Large intestine (tissue), 3 donors: ENCODE results near the gene PRKCQ. TPM values are rescaled to one million over a fixed set of nuclear protein-coding genes. Genes with fewer than 3 reads are reported as not detected.

Source experiments
- DNase-seq, 2 donors: peaks; one replicate each; pipeline versions ENCODE4 v3.0.0 to v3.0.0-alpha.2; 2013
- H3K27ac ChIP-seq: one replicate; pipeline ENCODE4 v1.5.1; 2013; ENCODE audit warnings: low read length
- H3K27me3 ChIP-seq: 2 replicates; pipeline ENCODE4 v1.6.1; 2013; ENCODE audit warnings: low read length; ENCODE audit not compliant: control insufficient read depth, insufficient read depth
- H3K36me3 ChIP-seq: 2 replicates; pipeline ENCODE4 v1.6.1; 2013; ENCODE audit warnings: low read length; ENCODE audit not compliant: control insufficient read depth, insufficient read depth
- H3K4me1 ChIP-seq: one replicate; pipeline ENCODE4 v1.6.1; 2013; ENCODE audit warnings: low read length; ENCODE audit not compliant: control insufficient read depth, insufficient read depth
- H3K4me3 ChIP-seq: one replicate; pipeline ENCODE4 v1.5.1; 2013; ENCODE audit warnings: low read length
- H3K9me3 ChIP-seq: one replicate; pipeline ENCODE4 v1.6.1; 2013; ENCODE audit warnings: mild to moderate bottlenecking, low read depth, low read length, moderate library complexity; ENCODE audit not compliant: control insufficient read depth
- WGBS: methylation state at CpG from one replicate; pipeline ENCODE4 v1.1.5; 2013; ENCODE audit warnings: low lambda C conversion rate; ENCODE audit not compliant: insufficient coverage; 5-methylcytosine and 5-hydroxymethylcytosine counted together
- polyA plus RNA-seq: library from polyadenylated mRNA; unstranded; fragments of 120-200 nt; gene quantifications from one replicate; pipeline ENCODE4 v1.2.1, GENCODE V29; 2013

The PRKCQ gene
- polyA plus RNA-seq, 1 donor, result 3.7 TPM

DNA sequence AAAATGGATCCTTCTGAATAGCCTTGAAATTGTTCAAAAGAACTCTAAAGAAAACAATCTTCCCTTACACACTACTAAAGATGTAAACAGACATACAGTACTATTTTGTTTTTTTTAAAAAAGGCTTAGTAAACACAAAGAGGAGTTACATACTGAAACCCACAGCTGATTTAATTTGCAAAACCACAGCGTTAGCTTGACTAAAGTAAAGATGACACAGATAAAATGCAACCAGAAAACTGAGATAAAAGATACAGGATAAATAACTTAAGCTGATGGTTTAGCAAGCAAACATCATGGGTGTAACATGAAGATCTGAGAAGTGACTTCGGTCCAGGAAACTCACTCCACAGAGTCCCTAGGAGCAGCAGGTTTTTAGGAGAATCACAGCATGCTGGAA lies 21.8 kb downstream of the PRKCQ start:
- no peaks in the 10 kb centered on the region for H3K9me3 ChIP-seq
- H3K27ac ChIP-seq, result no peak overlapping the region
- 90% methylated on average over 2 of the region's 2 CpGs for WGBS
- H3K36me3 ChIP-seq, result no peaks in the 10 kb centered on the region
- H3K4me1 ChIP-seq, result no peaks in the 10 kb centered on the region
- H3K27me3 ChIP-seq, result no peaks in the 10 kb centered on the region
- DNase-seq, result no peak
- no peak overlapping the region for H3K4me3 ChIP-seq

DNA sequence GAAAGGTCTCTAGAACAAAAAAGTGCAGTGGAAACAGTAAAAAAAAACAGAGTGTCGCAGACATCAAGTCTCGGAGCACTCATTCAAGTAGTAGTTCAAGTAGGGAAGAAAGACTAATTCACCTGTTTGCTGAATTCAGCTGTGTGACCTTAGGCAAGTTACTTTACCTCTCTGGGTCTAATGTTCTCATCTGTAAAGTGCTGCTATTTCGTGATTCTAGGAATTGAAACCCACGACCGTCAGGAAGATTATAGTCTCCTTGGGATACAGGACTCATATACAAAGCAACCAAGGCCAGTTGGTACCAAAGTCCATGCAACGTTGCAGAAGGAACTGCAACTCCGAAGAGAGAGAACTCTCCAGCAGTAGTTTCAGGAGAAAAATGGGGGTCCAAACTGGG lies 26.1 kb downstream of the PRKCQ start:
- Histone ChIP-seq H3K27ac (no peak overlapping the region), H3K4me1 (no peaks in the 10 kb centered on the region), H3K36me3 (no peaks in the 10 kb centered on the region), H3K9me3 (no peaks in the 10 kb centered on the region), H3K4me3 (no peak overlapping the region), H3K27me3 (no peaks in the 10 kb centered on the region)
- no peak for DNase-seq
- 75% methylated on average over 3 of the region's 7 CpGs for WGBS

DNA sequence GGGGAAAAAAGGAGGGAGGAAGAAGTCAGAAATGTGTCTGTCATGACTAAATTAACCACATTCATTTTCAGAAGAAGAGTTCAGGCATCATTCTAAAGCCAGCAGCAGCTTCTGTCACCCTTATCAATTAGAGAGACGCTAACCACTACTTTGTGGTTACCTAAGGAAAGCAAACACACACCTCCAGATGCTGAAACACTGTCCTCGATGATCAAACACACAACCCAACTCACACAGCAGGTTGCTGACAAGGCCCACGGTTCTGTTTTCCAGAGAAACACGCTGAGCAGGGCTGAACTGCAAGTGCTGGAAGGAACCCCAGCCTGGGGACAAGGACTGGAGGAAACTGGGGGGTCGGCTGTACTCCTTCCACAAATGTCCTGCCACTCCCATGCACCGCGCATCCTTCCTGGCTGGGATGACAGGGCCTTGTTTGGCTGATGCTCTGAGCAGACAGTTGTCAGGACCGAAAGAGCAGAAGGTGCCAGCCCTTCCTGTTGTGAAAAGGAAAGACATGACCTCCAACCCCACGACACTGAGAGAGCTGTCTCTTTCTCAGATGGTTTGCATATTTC lies 36.6 kb downstream of the PRKCQ start:
- no peaks in the 10 kb centered on the region for H3K27me3 ChIP-seq
- H3K36me3 ChIP-seq, result no peaks in the 10 kb centered on the region
- DNase-seq, result no peak
- no peak overlapping the region for H3K4me3 ChIP-seq
- H3K27ac ChIP-seq, result no peak overlapping the region
- no peaks in the 10 kb centered on the region for H3K4me1 ChIP-seq
- no CpG with 5 or more reads among the region's 9 CpGs for WGBS
- no peaks in the 10 kb centered on the region for H3K9me3 ChIP-seq

DNA sequence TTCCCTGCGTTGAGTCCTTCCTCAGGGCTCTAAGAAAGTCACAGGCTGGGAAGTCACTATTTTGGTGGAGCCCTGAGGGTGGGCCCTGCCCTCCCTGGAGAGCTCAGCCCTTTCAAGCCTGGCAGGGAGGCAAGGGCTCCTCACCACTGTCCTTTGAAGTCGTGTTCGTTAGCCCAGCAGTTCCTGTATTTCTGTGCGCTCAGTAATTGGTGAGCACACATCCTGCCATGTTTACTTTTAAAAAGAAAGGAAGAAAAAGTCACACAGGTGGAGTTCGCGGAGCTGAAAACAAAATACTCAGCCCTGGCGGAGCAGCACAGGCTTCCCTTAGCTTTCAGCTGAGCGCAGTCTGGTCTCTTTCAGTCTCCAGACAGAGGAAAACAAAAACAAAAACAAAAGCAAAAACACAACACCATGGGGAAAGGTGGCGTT lies 37.1 kb downstream of the PRKCQ start:
- H3K9me3 ChIP-seq, result no peaks in the 10 kb centered on the region
- H3K27ac ChIP-seq, result no peak overlapping the region
- no peaks in the 10 kb centered on the region for H3K36me3 ChIP-seq
- H3K27me3 ChIP-seq, result no peaks in the 10 kb centered on the region
- H3K4me1 ChIP-seq, result no peaks in the 10 kb centered on the region
- no peak overlapping the region for H3K4me3 ChIP-seq
- WGBS, result 81% methylated on average over 3 of the region's 9 CpGs
- DNase-seq, result no peak

DNA sequence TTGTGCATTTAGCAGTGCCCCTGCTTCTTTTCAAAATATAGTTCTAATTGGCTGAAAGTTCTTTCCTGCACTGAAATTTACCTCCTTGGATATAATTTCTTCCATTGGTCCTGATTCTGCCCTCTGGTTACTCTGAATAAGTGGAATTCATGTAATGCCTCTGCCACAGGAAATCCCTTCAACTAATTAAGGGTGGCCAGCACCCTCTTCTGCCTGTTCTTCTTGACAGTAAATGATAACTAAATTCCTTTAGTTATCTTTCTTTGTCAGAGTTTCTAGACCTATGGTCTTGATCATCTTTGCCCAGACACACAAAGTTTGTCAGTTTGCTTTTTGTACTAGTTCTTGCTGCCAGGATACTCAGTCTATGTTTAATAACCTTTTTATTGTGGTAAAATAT lies 40.2 kb downstream of the PRKCQ start:
- no peak for DNase-seq
- Histone ChIP-seq H3K27me3 (no peaks in the 10 kb centered on the region), H3K4me1 (no peaks in the 10 kb centered on the region), H3K9me3 (no peaks in the 10 kb centered on the region), H3K27ac (no peak overlapping the region), H3K36me3 (no peaks in the 10 kb centered on the region), H3K4me3 (no peak overlapping the region)

DNA sequence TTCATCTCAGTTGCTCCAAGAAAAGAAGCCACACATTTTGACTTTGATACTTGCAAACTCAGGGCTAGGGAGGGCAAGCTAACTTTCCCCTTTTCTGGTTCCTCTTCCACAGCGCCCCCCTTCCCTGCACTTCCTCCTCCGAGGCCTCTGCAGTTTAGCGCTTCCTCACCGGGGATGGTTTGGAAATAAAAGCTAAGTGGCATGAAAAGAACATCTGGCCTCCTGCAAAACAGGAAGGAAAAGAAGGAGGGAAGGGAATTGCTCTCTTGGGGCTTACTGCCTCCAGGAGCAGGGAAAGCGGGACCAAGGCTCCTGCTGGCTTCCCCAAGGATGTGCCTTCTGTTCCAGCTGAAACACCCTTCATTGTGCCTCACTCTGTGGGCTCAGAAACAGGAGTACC lies 42.3 kb downstream of the PRKCQ start:
- H3K27ac ChIP-seq, result no peak overlapping the region
- WGBS, result no CpG with 5 or more reads among the region's 5 CpGs
- no peak overlapping the region for H3K4me3 ChIP-seq
- no peaks in the 10 kb centered on the region for H3K27me3 ChIP-seq
- H3K36me3 ChIP-seq, result no peaks in the 10 kb centered on the region
- H3K9me3 ChIP-seq, result no peaks in the 10 kb centered on the region
- H3K4me1 ChIP-seq, result no peaks in the 10 kb centered on the region
- DNase-seq, result no peak

DNA sequence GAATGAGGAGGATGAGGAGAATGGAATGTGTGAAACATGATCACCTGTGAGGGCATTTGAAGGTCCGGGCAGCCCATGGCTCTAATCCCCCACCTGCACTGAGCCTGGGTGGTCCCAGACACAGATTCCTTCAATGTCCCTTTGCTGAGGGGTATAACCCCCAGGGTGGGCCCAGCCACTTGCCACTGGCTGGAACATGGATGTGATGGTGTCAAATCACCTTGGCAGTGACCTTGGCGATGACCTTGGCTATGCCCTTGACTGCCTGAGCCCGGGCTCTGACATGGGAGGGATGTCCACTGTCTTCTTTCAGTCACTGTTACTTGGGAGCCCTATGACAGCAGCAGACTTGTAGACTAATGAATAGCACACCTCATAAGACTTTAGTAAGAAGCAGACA lies 44.0 kb downstream of the PRKCQ start:
- no peak for DNase-seq
- WGBS, result no CpG with 5 or more reads among the region's 3 CpGs
- Histone ChIP-seq H3K36me3 (no peaks in the 10 kb centered on the region), H3K4me1 (no peaks in the 10 kb centered on the region), H3K27me3 (no peaks in the 10 kb centered on the region), H3K9me3 (no peaks in the 10 kb centered on the region), H3K27ac (no peak overlapping the region), H3K4me3 (no peak overlapping the region)

DNA sequence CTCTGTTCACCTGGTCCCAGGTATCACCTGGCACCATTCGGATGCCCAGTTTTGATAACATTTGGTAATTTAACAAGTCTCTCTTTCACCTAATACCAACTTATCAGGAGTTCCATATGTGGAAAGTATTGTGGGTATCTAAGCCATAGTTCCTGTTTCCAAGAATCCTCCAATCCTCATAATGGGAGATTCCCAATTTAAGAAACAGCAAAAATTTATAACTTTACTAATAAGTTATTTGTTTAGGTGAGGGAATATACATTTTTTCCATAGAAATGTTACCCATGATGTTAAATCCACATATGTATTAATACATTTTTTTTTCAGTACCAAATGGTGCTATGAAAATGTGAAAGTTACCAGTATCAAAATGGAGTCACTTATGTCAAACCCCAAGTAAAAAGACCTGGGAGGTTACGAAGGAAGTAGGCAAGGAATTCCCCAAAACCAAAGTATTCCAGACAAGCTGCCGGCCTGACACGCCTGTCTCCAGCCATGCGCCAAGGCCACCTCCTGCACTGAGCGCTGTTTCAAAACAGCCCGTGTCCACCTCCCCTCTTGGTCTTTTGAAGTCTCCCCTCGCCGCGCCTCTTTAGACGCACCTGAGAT lies 44.8 kb downstream of the PRKCQ start:
- Histone ChIP-seq H3K36me3 (no peaks in the 10 kb centered on the region), H3K4me3 (no peak overlapping the region), H3K4me1 (no peaks in the 10 kb centered on the region), H3K27ac (no peak overlapping the region), H3K27me3 (no peaks in the 10 kb centered on the region), H3K9me3 (no peaks in the 10 kb centered on the region)
- no CpG with 5 or more reads among the region's 11 CpGs for WGBS
- DNase-seq, result no peak

DNA sequence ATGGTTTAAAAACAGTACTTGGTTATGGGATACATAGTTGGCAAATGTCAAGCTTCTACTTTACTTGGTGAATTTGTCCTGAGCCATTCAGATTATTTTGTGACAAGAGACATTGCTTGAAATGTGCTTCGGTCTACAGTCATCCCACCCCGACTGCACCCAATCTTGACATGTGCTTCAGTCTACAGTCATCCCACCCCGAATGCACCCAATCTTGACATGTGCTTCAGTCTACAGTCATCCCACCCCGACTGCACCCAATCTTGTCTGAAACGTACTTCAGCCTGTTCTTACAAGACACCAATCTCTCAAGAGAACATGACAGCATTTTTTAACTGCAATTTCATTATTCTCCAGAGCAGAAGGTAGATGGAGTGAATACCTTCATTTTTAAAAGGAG lies 47.8 kb downstream of the PRKCQ start:
- Histone ChIP-seq H3K4me3 (no peak overlapping the region), H3K4me1 (no peaks in the 10 kb centered on the region), H3K36me3 (no peaks in the 10 kb centered on the region), H3K27me3 (no peaks in the 10 kb centered on the region), H3K9me3 (no peaks in the 10 kb centered on the region), H3K27ac (no peak overlapping the region)
- 92% methylated on average over 2 of the region's 5 CpGs for WGBS
- no peak for DNase-seq

DNA sequence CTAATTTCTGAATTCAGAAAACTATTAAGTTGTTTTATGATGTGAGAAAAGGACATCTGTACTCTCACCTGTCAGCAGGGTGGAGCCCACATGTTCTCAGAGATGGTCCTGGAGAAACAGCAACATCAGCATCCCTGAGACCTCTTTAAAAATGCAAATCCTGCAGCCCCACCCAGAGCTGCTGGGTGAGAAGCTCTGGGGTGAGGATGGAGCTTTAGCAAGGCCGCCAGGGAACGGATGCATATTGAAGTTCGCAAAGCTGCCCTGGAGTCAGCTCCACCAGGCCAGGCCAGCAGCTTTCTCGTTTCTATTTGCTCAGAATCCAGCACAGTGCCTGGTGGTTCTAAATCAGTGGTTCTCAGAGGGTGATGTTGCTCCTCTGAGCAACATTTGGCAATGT lies 49.1 kb downstream of the PRKCQ start:
- no CpG with 5 or more reads among the region's 4 CpGs for WGBS
- Histone ChIP-seq H3K4me3 (no peak overlapping the region), H3K9me3 (no peaks in the 10 kb centered on the region), H3K4me1 (no peaks in the 10 kb centered on the region), H3K36me3 (no peaks in the 10 kb centered on the region), H3K27ac (no peak overlapping the region), H3K27me3 (no peaks in the 10 kb centered on the region)
- no peak for DNase-seq

DNA sequence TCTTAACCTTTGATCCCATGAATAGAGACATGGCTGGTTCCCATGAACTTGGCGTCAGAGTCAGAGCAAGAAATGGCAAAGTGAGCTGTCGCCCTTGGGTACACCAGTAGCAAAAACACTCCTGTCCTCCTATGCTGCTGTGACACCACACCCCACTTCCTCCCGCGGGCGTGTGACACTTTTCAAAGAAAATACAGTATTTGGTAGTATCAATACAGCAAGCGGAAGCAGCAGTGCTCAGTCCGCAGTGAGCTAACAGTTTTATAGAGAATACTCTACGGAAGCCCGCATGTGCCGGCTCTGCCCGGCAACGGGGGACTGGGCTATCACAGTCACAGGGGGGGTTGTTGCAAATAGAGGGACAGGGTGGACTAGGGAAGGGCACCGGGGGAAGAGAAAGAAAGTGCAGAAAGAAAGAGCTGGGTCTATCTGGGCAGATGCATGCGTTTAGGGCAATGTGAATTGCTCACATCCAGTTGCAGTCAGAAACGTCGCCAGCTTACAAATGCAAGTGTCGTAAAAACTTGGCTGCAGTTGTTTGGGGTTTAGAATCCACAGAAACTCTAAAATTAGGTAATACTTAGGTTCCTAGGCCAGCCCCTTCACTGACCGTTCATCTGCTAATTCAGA lies 49.8 kb downstream of the PRKCQ start:
- Histone ChIP-seq H3K9me3 (no peaks in the 10 kb centered on the region), H3K27ac (no peak overlapping the region), H3K27me3 (no peaks in the 10 kb centered on the region), H3K4me1 (no peaks in the 10 kb centered on the region), H3K36me3 (no peaks in the 10 kb centered on the region), H3K4me3 (no peak overlapping the region)
- no peak for DNase-seq
- 80% methylated on average over 2 of the region's 18 CpGs for WGBS
